ENCODE results near the gene EIF2B1.
"Not testable (repeated sequence)": the region's sequence is repeated elsewhere in the genome, so short reads cannot be mapped to it uniquely, and the experiment has no call there.

EIF2B1 gene

GRCh38 chr12:123648401-123648800 is 14.9 kb upstream of the EIF2B1 start:
- no peaks in the 10 kb centered on the region for H3K9me3 Mint-ChIP-seq
- peaks cover 46% of the 10 kb centered on the region for H3K36me3 Mint-ChIP-seq (ENCODE audit: low read depth)
- no peak for ATAC-seq
- no peak for DNase-seq
- H3K4me3 Mint-ChIP-seq, result no peak overlapping the region
- H3K4me1 Mint-ChIP-seq, result no peaks in the 10 kb centered on the region
- H3K27ac Mint-ChIP-seq, result no peak overlapping the region
- H3K27me3 Mint-ChIP-seq, result no peaks in the 10 kb centered on the region

GRCh38 chr12:123645878-123646277 is 12.4 kb upstream of the EIF2B1 start:
- Mint-ChIP-seq H3K9me3 (no peaks in the 10 kb centered on the region), H3K27me3 (no peaks in the 10 kb centered on the region), H3K27ac (no peak overlapping the region), H3K4me1 (no peaks in the 10 kb centered on the region), H3K36me3 (ENCODE audit: low read depth) (peaks cover 41% of the 10 kb centered on the region), H3K4me3 (no peak overlapping the region)
- DNase-seq (no peak), ATAC-seq (no peak)

DNA sequence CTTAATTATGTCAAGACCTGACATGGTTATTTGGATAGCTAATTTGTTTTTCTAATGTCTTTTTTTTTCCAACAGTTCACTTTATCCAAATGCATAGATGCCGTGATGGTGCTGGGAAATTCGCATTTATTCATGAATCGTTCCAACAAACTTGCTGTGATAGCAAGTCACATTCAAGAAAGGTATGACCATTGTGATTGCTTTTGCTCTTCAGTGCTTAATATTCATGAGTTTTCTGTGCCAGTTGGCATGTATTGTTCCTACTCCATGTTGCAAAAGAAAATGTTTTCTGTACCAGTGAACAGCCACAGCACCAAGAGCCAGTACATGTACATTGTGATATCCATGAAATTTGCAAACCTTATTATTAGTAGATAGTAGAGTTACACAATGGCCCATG is 11.9 kb upstream of the EIF2B1 start:
- no peak for DNase-seq
- H3K4me1 Mint-ChIP-seq, result no peaks in the 10 kb centered on the region

GRCh38 chr12:123643911-123644310 is 10.4 kb upstream of the EIF2B1 start:
- H3K27me3 Mint-ChIP-seq, result no peaks in the 10 kb centered on the region
- ATAC-seq, result no peak
- H3K4me3 Mint-ChIP-seq, result no peak overlapping the region
- no peaks in the 10 kb centered on the region for H3K4me1 Mint-ChIP-seq
- H3K27ac Mint-ChIP-seq, result no peak overlapping the region
- no peaks in the 10 kb centered on the region for H3K9me3 Mint-ChIP-seq
- peaks cover 41% of the 10 kb centered on the region for H3K36me3 Mint-ChIP-seq (ENCODE audit: low read depth)
- no peak for DNase-seq

More for the DNA sequence above, 11.9 kb upstream of the EIF2B1 start:
- Mint-ChIP-seq H3K36me3 (ENCODE audit: low read depth) (peaks cover 38% of the 10 kb centered on the region), H3K27ac (no peak overlapping the region), H3K4me3 (no peak overlapping the region), H3K27me3 (no peaks in the 10 kb centered on the region), H3K9me3 (no peaks in the 10 kb centered on the region)
- no peak for ATAC-seq

DNA sequence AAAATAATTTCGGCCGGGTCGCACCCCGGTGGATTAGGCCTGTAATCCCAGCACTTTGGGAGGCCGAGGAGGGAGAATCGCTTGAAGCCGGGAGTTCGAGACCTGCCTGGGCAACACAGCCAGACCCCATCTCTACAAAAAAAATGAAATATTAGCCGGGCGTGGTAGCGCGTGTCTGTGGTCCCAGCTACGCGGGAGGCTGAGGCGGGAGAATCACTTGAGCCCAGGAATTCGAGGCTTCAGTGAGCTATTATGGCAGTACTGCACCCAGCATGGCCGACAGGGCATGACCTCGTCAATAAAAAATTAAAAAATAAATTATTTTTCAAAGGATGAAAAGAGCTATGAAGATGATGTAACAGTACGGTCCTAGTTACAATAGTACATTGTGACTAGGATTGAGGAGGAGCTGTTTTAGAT is 666 bp upstream of the EIF2B1 start:
- no peak for ATAC-seq

DNA sequence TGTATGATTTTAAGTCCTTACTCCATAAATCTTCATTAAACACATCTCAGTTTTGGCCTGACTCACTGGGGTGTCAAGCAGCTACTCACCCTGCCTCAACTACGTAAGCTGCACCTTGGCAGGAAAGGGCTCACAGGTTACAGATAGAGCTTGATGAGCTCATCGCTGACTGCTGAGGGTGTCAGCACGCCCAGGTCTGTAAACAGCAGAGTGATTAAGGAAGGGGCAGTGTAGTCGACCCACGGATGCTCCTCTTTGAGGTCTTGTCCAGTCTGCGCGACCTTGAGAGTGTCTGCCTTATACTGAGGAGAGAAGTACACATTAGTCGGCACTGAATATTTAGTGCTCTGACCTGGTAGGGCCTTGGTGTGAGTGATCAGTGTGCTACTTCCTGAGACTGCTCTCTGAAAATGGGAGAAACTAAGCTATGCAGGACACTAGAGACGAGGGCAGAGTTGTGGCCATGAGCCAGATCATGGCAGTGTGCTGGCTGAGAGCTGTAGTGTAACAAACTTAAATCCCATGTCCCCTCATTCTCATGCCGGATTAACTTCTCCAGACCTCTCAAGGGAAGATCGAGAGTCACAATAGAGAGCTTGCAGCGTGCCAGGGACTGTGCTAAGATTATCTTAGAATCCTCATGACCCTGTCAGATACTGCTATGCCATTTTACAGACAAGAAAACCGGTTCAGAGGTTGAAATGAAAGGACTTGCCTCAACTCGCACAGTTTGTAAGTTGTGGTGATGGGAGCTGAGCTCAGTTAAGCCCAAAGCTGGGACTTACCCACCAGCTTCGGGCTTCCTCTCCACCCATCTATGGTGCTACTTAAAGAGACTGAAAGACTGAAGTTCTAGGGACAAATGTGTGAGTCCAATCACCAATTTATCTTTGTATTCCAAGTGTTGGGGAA is 11.6 kb downstream of the EIF2B1 start:
- no peaks in the 10 kb centered on the region for H3K9me3 Mint-ChIP-seq
- no peak overlapping the region for H3K4me3 Mint-ChIP-seq
- H3K4me1 Mint-ChIP-seq, result no peaks in the 10 kb centered on the region
- ATAC-seq (peak; percentile 25), DNase-seq (no peak)
- no peaks in the 10 kb centered on the region for H3K27me3 Mint-ChIP-seq
- peak overlapping the region; percentile 41 for H3K27ac Mint-ChIP-seq
- H3K36me3 Mint-ChIP-seq (ENCODE audit: low read depth), result peaks cover 62% of the 10 kb centered on the region

More for the DNA sequence above, 666 bp upstream of the EIF2B1 start:
- H3K27me3 Mint-ChIP-seq, result no peaks in the 10 kb centered on the region
- peak; percentile 17 for DNase-seq
- peak overlapping the region; percentile 98 for H3K27ac Mint-ChIP-seq
- H3K4me1 Mint-ChIP-seq, result peaks cover 29% of the 10 kb centered on the region
- peaks cover 43% of the 10 kb centered on the region for H3K36me3 Mint-ChIP-seq (ENCODE audit: low read depth)
- no peaks in the 10 kb centered on the region for H3K9me3 Mint-ChIP-seq
- H3K4me3 Mint-ChIP-seq, result peak overlapping the region; percentile 99

DNA sequence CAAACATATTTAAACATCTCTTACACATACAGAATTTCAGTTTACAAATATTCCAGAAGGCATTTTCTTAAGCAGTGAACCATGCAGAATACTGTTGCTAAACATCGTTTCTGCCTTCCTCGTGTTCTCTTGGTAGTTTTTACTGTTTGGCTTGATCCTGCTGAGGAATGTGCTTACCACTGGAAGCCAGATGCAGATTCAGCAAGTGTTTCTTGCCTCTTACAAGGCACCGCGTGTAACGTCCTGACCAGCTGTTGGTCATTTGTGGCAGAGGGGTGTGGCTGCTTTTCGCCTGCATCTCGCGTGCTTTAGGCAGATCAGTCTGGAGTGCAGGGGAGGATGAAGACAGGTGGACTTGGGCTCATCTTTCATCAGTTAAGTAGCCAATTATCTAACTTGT is 12.4 kb downstream of the EIF2B1 start:
- ATAC-seq (no peak), DNase-seq (no peak)
- Mint-ChIP-seq H3K4me1 (no peaks in the 10 kb centered on the region), H3K27me3 (no peaks in the 10 kb centered on the region), H3K4me3 (no peak overlapping the region), H3K27ac (peak overlapping the region; percentile 33), H3K9me3 (no peaks in the 10 kb centered on the region), H3K36me3 (ENCODE audit: low read depth) (peaks cover 62% of the 10 kb centered on the region)

DNA sequence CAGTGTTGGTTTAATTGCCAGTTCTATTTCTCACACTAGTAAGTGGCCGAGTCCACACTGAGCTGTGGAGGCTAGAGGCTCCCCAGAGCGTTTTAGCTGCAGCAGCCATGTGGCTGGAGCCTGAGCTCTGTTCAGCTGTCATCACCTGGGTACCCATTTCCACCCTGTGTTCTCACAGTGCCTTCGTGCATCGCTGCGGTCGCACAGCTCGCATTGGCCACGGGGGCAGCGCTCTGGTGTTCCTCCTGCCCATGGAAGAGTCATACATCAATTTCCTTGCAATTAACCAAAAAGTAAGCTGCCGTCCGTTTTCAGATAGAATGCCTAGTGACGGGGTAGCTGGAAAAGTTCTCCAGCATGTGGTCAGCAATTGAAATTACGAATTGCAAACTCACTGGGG is 15.9 kb downstream of the EIF2B1 start:
- peaks cover 79% of the 10 kb centered on the region for H3K36me3 Mint-ChIP-seq (ENCODE audit: low read depth)
- H3K4me3 Mint-ChIP-seq, result no peak overlapping the region
- ATAC-seq (no peak), DNase-seq (no peak)
- peaks cover 1% of the 10 kb centered on the region for H3K4me1 Mint-ChIP-seq
- no peak overlapping the region for H3K27ac Mint-ChIP-seq
- H3K27me3 Mint-ChIP-seq, result no peaks in the 10 kb centered on the region
- no peaks in the 10 kb centered on the region for H3K9me3 Mint-ChIP-seq

DNA sequence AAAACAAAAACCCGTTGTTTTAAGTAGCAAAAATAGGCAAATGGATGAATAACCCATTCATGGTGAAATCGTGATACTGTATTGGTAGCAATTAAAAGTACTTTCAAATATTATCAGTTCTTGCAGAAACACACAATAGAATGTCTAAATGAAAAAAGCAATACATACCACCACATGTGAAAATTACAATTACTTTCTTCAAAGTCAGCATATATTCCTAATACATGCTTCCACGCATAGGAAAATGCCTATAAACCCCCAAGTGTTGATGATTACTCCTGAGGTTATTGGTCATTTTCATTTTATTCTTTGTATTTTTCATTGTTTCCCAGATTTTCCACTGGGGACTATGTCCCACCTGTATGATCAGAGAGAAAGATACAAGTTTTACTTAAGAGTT is 16.3 kb downstream of the EIF2B1 start:
- H3K27me3 Mint-ChIP-seq, result no peaks in the 10 kb centered on the region
- peaks cover 81% of the 10 kb centered on the region for H3K36me3 Mint-ChIP-seq (ENCODE audit: low read depth)
- ATAC-seq, result no peak
- no peaks in the 10 kb centered on the region for H3K9me3 Mint-ChIP-seq
- no peak overlapping the region for H3K4me3 Mint-ChIP-seq
- no peak overlapping the region for H3K27ac Mint-ChIP-seq
- peaks cover 1% of the 10 kb centered on the region for H3K4me1 Mint-ChIP-seq
- DNase-seq, result no peak

DNA sequence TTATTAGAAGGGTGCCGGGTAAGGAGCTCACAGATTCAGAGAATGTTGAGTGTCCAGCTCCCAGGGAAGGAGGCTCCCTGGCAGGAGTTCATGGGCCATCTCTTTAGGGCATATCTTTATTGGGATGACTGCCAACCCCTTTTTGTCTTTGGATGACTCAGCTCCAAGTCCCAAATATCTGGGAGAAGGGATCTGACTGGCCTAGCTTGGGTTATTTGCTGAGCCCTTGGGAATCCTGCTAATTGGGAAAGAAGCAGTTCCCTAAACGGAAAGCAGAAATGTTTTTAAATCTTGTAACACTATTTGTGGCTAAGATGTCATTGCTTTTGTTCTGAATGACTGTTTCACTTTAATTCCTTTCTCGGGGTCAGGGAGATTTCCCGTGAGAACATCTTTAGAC is 19.0 kb downstream of the EIF2B1 start:
- Mint-ChIP-seq H3K4me3 (no peak overlapping the region), H3K27ac (peak overlapping the region; percentile 56), H3K4me1 (peaks cover 1% of the 10 kb centered on the region), H3K9me3 (no peaks in the 10 kb centered on the region), H3K36me3 (ENCODE audit: low read depth) (peaks cover 82% of the 10 kb centered on the region), H3K27me3 (no peaks in the 10 kb centered on the region)
- no peak for DNase-seq
- ATAC-seq, result no peak

DNA sequence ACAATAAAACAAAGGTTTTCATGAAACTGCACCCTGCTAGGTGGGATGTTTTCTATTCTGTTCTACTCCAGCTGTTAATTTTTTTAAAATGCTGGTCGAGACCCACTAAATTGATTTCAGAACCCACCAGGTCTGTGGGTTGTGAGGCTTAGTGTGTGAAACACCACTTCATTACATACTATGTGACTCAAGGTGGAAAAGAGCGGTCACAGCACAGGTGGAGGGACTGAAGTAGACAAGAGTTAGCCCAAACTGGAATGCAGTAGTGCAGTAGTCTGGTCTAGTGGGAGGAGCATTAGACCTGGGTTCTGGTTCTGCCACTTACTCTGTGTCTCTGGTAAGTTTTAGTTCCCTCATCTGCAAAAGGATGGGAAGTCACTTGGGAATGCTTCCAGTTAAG is 19.4 kb downstream of the EIF2B1 start:
- no peaks in the 10 kb centered on the region for H3K9me3 Mint-ChIP-seq
- peaks cover 82% of the 10 kb centered on the region for H3K36me3 Mint-ChIP-seq (ENCODE audit: low read depth)
- H3K4me1 Mint-ChIP-seq, result peaks cover 3% of the 10 kb centered on the region
- no peaks in the 10 kb centered on the region for H3K27me3 Mint-ChIP-seq
- DNase-seq (no peak), ATAC-seq (peak; percentile 74)
- H3K4me3 Mint-ChIP-seq, result no peak overlapping the region
- H3K27ac Mint-ChIP-seq, result peak overlapping the region; percentile 56

GRCh38 chr12:123608182-123608581 is 25.3 kb downstream of the EIF2B1 start:
- Mint-ChIP-seq H3K27me3 (no peaks in the 10 kb centered on the region), H3K27ac (no peak overlapping the region), H3K4me3 (no peak overlapping the region), H3K36me3 (ENCODE audit: low read depth) (peaks cover 77% of the 10 kb centered on the region), H3K9me3 (no peaks in the 10 kb centered on the region), H3K4me1 (peaks cover 23% of the 10 kb centered on the region)
- DNase-seq (no peak), ATAC-seq (no peak)

- Mint-ChIP-seq H3K36me3 (ENCODE audit: low read depth) (peaks cover 77% of the 10 kb centered on the region), H3K4me1 (peaks cover 26% of the 10 kb centered on the region), H3K27me3 (no peaks in the 10 kb centered on the region), H3K4me3 (no peak overlapping the region), H3K27ac (no peak overlapping the region), H3K9me3 (no peaks in the 10 kb centered on the region)
- DNase-seq (no peak), ATAC-seq (no peak)
Measured at GRCh38 chr12:123607756-123608155, 25.7 kb downstream of the EIF2B1 start.

GRCh38 chr12:123603495-123603894 is 30.0 kb downstream of the EIF2B1 start:
- Mint-ChIP-seq H3K4me1 (peaks cover 40% of the 10 kb centered on the region), H3K36me3 (ENCODE audit: low read depth) (peaks cover 52% of the 10 kb centered on the region), H3K4me3 (peak overlapping the region; percentile 91), H3K27ac (peak overlapping the region; percentile 49)
- not testable (repeated sequence) for ATAC-seq, DNase-seq, H3K27me3 Mint-ChIP-seq, H3K9me3 Mint-ChIP-seq

DNA sequence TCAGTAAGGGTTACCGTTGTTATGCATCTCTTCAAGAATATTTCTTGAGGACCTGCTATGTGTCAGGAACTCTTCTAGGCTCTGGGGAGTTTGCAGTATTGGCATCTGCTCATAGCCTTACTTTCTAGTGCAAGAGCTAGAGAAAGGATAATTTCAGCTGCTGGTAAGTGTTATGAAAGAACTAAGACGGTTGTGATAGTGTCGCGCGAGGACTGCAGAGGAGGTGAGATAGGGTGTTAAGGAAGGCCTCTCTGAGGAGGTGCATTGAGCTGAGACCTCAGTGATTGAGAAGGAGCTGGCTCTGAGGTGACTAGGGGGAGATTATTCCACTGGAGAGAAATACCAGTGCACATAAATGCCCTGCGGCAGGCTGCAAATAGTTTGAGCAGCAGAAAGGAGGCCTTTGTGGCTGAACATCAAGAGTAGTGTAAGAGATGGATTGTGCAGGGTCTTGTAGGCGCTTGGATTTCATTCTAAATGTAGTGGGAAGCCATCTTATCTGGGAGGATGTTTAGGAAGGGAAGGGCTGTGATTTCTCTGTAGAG is 30.8 kb downstream of the EIF2B1 start:
- ATAC-seq (no peak), DNase-seq (no peak)
- Mint-ChIP-seq H3K9me3 (no peaks in the 10 kb centered on the region), H3K27ac (peak overlapping the region; percentile 86), H3K4me1 (peaks cover 38% of the 10 kb centered on the region), H3K27me3 (no peaks in the 10 kb centered on the region), H3K36me3 (ENCODE audit: low read depth) (peaks cover 46% of the 10 kb centered on the region), H3K4me3 (peak overlapping the region; percentile 91)

Data from activated naive CD8-positive, alpha-beta T cell treated with anti-CD3 and anti-CD28 coated beads, Interleukin-2, amount 50 U/mL, for 24 hours (primary cell).